Activated effector memory CD4-positive, alpha-beta T cell treated with anti-CD3 and anti-CD28 coated beads, Interleukin-2, amount 50 U/mL, for 16 hours (primary cell): ENCODE results near the gene SIVA1.
A peak's percentile ranks its signal among the peaks of the same experiment; 100 is the strongest.

ENCODE experiments used
- DNase-seq: peaks from one replicate; pipeline ENCODE4 v3.0.0-alpha.2; 2020

Gene SIVA1

DNA sequence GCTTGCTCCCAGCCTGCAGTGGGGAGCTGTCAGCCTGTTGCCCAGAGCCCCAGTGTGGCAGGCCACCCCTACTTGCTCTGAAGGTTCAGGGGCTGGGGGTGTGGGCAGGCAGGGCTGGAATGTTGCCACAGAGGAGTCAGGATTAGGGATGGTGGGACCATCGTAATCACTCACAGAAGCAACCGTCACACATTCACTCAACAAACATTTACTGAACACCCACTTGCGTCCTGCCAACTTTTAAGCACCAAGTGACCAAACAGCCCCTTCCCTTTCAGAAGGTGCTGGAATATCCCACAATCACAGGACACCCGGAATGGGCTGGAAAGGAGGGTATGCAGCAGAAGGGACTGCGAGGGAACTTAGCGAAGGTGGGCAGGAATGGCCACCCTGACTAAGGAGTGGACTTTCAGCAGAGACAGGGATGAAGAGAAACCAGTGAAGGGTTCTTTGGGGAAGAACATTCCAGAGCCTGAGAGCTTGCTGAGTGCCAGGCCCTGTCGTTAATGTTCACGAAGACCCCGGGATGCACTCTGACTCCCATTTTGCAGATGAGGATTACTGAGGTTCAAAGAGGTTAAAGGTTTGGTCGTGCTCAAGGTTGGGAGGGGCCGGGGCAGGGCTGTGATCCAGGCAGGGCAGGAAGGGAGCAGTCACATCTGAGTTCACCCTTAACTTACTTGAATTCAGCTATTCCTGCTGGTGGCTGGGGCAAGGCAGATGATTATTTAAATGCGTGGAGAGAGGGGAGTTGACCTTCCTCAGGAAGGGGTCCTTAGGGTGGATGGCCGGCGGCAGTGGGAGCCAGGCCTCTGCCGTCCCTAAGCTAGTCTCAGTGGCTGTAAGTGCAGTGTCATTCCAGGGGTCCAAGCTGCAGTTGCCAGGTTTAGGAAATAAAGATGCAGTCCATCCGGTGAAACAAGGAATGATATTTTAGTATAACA is 45.6 kb downstream of the SIVA1 start:
- no peak for DNase-seq

GRCh38 chr14:104799244-104800014 is 46.5 kb downstream of the SIVA1 start:
- no peak for DNase-seq

DNA sequence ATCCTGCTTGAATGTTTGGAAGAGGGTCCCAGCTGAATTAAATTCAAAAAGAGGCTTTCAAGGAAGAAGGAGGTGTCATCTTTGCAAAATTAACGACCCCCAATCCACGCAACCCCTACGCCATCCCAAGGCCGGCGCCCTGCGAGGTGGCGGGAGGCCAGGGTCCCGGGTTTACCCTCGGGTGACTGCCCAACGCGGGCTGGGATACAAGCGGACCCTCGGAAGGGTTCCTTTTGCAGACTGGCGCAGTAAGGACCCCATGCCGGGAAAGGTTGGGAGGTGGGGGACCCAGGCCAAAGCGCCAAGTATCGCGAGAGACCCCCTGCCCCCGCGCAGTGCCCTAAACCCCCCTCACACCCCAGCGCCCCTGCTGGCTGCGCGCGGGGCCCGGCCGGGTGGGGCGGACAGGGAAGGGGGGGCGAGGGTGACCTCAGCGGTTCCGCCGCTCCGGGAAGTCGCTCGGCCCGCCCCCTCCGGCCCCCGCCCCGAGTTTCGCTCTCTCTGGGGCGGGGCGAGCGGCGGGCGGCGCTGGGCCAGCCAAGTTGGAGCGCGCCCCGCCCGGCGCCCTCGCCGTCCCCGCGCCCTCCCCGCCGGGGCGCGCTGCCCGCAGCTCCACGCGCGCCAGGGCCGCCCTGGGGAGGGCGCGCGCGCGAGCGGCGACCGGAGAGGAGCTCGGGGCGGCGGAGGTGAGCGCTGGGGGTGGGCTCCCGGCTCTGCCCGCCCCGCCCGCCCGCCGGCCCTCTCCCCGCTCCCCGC is 47.2 kb downstream of the SIVA1 start:
- DNase-seq = peak; percentile 93

DNA sequence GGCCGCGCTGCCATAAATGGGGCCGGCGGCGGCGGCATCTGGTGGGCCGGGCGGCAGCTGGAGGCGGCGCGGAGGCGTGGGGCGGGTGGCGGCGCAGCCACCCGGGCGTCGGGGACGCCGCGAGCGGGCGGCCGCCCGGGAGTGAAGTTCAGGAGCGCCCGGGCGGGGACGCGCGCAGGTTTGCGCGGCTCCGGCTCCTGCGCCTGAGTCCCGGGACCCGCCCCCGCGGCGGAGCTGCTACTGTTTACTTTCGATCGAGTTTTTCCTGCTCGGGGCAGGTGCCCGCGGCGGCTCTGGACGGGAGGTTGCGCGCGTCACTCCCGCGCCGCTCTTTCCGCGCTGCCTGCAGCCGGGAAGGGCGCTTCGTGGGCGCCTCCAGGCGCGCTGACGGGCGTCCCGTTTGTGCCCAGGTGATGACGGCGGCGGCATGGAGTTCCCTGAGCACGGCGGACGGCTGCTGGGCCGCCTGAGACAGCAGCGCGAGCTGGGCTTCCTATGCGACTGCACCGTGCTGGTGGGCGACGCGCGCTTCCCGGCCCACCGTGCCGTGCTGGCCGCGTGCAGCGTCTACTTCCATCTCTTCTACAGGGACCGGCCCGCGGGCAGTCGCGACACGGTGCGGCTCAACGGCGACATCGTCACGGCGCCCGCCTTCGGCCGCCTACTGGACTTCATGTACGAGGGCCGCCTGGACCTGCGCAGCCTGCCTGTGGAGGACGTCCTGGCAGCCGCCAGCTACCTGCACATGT is 48.0 kb downstream of the SIVA1 start, which contains the start of gene ZBTB42:
Gene ZBTB42, plus strand, starts transcription at position 331 of the 749 bp plus-strand sequence. Its CDS starts 97 bp downstream, at position 428.
- peak; percentile 90 for DNase-seq

DNA sequence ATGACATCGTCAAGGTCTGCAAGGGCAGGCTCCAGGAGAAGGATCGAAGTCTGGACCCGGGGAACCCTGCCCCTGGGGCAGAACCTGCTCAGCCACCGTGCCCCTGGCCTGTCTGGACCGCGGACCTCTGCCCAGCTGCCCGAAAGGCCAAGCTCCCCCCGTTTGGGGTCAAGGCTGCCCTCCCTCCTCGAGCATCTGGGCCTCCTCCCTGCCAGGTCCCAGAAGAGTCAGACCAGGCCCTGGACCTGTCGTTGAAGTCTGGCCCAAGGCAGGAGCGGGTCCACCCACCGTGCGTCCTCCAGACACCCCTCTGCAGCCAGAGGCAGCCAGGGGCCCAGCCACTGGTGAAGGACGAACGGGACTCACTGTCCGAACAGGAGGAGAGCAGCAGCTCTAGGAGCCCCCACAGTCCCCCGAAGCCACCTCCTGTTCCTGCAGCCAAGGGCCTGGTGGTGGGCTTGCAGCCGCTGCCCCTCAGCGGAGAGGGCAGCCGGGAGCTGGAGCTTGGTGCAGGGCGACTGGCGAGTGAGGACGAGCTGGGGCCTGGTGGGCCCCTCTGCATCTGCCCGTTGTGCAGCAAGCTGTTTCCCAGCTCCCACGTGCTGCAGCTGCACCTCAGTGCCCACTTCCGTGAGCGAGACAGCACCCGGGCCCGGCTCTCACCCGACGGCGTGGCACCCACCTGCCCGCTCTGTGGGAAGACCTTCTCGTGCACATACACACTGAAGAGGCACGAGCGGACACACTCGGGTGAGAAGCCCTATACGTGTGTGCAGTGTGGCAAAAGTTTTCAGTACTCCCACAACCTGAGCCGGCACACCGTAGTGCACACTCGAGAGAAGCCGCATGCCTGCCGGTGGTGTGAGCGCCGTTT is 48.8 kb downstream of the SIVA1 start:
- no peak for DNase-seq

- no peak for DNase-seq
Observed at GRCh38 chr14:104802394-104803184, 49.6 kb downstream of the SIVA1 start.

GRCh38 chr14:104803280-104803911 is 50.4 kb downstream of the SIVA1 start:
- no peak for DNase-seq

GRCh38 chr14:104803912-104804410 is 51.0 kb downstream of the SIVA1 start:
- DNase-seq = no peak

DNA sequence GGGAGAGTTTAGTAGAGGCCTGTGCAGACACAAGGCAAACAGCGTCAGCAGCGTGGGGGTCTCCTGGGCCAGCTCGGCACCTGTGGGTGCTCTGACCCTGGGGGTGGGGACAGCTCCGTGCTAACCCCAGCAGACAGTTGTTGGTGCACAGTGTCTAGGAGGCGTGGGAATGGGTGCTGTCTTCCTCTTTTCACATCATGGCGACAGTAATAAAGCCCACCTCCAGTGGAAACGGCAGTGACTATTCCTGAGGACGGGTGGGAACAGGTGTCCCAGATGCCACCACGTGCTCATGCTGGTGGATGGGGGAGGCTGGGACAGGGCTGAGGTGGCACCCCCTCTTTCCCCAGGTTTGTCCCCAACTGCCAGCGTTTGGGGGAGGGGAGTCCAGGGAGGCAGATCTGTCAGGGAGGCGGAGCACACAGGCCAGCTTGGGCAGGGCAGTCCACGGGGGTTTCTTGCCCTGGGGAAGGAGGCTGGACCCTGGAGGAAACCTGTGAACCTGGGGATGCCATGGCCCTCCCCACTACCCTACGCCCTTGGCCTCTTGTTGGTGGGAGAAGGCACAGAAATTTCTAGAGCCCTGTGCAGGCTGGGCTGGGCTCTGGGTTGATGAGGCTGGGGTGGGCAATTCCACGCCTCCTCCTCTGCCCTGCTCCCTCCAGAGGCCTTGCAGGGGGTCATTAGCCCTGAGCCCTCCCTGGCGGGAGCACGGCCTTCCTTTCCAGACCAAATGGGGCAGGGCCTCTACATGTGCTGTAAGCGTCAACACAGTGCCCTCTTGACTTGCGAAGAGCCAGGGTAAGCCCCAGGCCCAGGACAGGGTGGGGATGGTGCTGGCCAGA is 51.8 kb downstream of the SIVA1 start:
- no peak for DNase-seq

- DNase-seq = no peak
Observed at GRCh38 chr14:104805326-104805678, 52.4 kb downstream of the SIVA1 start.

- DNase-seq = no peak
Observed at GRCh38 chr14:104805941-104806624, 53.1 kb downstream of the SIVA1 start.

GRCh38 chr14:104806625-104807465 is 53.9 kb downstream of the SIVA1 start:
- DNase-seq = no peak

DNA sequence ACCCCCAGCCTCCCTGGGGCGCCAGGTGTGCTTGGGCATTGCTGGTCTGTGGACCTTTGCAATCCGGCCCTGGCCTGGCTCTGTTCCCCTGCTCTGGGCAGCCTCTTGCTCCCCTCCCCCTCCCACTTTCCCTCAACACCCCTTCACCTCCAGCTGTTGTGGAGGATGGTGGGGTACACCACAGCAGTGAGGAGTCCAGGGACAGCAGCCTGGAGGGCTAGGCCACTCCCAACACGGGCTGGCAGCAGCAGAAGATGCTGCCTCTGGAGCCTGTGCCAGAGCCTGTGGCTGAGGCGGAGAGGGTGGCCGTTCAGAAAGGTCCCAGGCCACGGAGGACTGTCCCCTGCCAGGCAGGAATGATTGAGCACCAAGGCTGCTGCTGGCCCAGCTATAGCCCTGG is 55.5 kb downstream of the SIVA1 start:
- no peak for DNase-seq
